Spleen (tissue), 13 donors: Measurements from ENCODE around the gene NGB. TPM values are rescaled to one million over a fixed set of nuclear protein-coding genes. Genes with fewer than 3 reads are reported as not detected.
"Not testable (repeated sequence)": the region's sequence is repeated elsewhere in the genome, so short reads cannot be mapped to it uniquely, and the experiment has no call there.

Experiments
- DNase-seq: peaks from one replicate; pipeline ENCODE4 v3.0.0-alpha.2; 2020
- H3K27ac ChIP-seq, 8 donors: fragments of 200-600 bp; sonication (generic) in 7 of 8; 1 replicate in 4 of 8; 2 replicates in 4 of 8; pipeline versions ENCODE4 v1.5.0 to v1.8.0; 2016 to 2021; ENCODE audit warnings: inconsistent platforms in 4 of 8, mild to moderate bottlenecking in 4 of 8, moderate library complexity in 1 of 8
- H3K27me3 ChIP-seq, 7 donors: fragments of 200-600 bp; sonication (generic) in 6 of 7; replicated peaks in 1 of 7; 1 replicate in 4 of 7; 2 replicates in 3 of 7; pipeline versions ENCODE4 v1.5.0 to v1.8.0; 2016 to 2021; ENCODE audit warnings: inconsistent platforms in 3 of 7, mild to moderate bottlenecking in 1 of 7
- H3K36me3 ChIP-seq, 6 donors: fragments of 200-600 bp; sonication (generic) in 5 of 6; 1 replicate in 4 of 6; 2 replicates in 2 of 6; pipeline versions ENCODE4 v1.5.0 to v1.8.0; 2016 to 2021; ENCODE audit warnings: inconsistent platforms in 2 of 6
- H3K4me1 ChIP-seq, 6 donors: fragments of 200-600 bp; sonication (generic) in 5 of 6; 1 replicate in 3 of 6; 2 replicates in 3 of 6; pipeline versions ENCODE4 v1.5.0 to v1.8.0; 2016 to 2021; ENCODE audit warnings: inconsistent platforms in 3 of 6
- H3K4me3 ChIP-seq, 8 donors: fragments of 200-600 bp; sonication (generic) in 7 of 8; 1 replicate in 4 of 8; 2 replicates in 4 of 8; pipeline versions ENCODE4 v1.5.0 to v1.8.0; 2016 to 2021; ENCODE audit warnings: inconsistent platforms in 4 of 8, mild to moderate bottlenecking in 4 of 8, moderate library complexity in 2 of 8
- H3K9me3 ChIP-seq, 8 donors: fragments of 200-600 bp; sonication (generic) in 7 of 8; 1 replicate in 4 of 8; 2 replicates in 4 of 8; pipeline versions ENCODE4 v1.5.0 to v1.8.0; 2016 to 2021; ENCODE audit warnings: inconsistent platforms in 4 of 8
- POLR2A ChIP-seq, 3 donors: fragments of 450-650 bp; IDR thresholded peaks; one replicate each; pipeline ENCODE4 v1.5.1; 2017; ENCODE audit warnings: antibody characterized with exemption in 3 of 3, mild to moderate bottlenecking in 1 of 3
- POLR2AphosphoS5 ChIP-seq, 3 donors: sonication (generic); formaldehyde crosslinking; IDR thresholded peaks; one replicate each; pipeline ENCODE4 v1.5.1; 2017; ENCODE audit warnings: antibody characterized with exemption in 3 of 3
- WGBS, 5 donors: extraction: QIAGEN DNeasy Blood & Tissue Kit in 3 of 5; methylation state at CpG; one replicate each; pipeline versions ENCODE4 v1.1.5 to v1.1.7; 2013 to 2018; 5-methylcytosine and 5-hydroxymethylcytosine counted together
- intact Hi-C: fragments of 100-400 bp; cut with DNase I; formaldehyde crosslinking; loops from one replicate; pipeline ENCODE4 v1.15.0; 2023; ENCODE audit warnings: low total_unique reads
- long read RNA-seq, 2 donors: transcript quantifications; one replicate each; lab custom pipeline, GENCODE V29; 2026
- polyA plus RNA-seq, 3 donors: library from polyadenylated mRNA; stranded (reverse); fragments of 200-250 nt; gene quantifications; one replicate each; pipeline ENCODE4 v1.2.1, GENCODE V29; 2013
- total RNA-seq, 7 donors: library from RNA; depleted of rRNA in 3 of 7; stranded (reverse); fragments of >200 nt in 3 of 7; fragmentation: NEBNext Ultra II Directional in 4 of 7; extraction: Animal tissue kit (Norgen Biotek cat#: 25700) in 4 of 7; gene quantifications; one replicate each; pipeline versions ENCODE4 v1.1.0 to v1.2.1, GENCODE V29; 2016 to 2021
- TF ChIP-seq, protein P1 (sequence below), 11 experiments: fragments of 200-600 bp in 7 of 11; fragments of 450-650 bp in 4 of 11; sonication (generic) in 4 of 11; IDR thresholded peaks in 8 of 11; conservative IDR thresholded peaks in 3 of 11; 1 replicate in 7 of 11; 2 replicates in 4 of 11; pipeline versions ENCODE4 v1.4.0 to v1.8.0; 2016 to 2021; ENCODE audit warnings: antibody characterized with exemption in 11 of 11, inconsistent platforms in 4 of 11, mild to moderate bottlenecking in 1 of 11
- donor health status: healthy with polysubstance abuse.
- donor health status: DM: no; HTN: no; CAD: no; lungs with moderate emphysema.
- donor health status: DM: no; HTN: no; CAD: no.
- donor health status: Bipolar disorder and iron deficiency.
- donor health status: healthy.
- donor health status: DM: no; HTN: no; CAD: no.
- donor health status: DM: yes; HTN: yes; CAD: no.

The NGB gene, protein sequence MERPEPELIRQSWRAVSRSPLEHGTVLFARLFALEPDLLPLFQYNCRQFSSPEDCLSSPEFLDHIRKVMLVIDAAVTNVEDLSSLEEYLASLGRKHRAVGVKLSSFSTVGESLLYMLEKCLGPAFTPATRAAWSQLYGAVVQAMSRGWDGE
- total RNA-seq (not detected), polyA plus RNA-seq (not detected)
- long read RNA-seq, donor 1 = 0 reads
- long read RNA-seq, donor 2 = 0 reads

DNA sequence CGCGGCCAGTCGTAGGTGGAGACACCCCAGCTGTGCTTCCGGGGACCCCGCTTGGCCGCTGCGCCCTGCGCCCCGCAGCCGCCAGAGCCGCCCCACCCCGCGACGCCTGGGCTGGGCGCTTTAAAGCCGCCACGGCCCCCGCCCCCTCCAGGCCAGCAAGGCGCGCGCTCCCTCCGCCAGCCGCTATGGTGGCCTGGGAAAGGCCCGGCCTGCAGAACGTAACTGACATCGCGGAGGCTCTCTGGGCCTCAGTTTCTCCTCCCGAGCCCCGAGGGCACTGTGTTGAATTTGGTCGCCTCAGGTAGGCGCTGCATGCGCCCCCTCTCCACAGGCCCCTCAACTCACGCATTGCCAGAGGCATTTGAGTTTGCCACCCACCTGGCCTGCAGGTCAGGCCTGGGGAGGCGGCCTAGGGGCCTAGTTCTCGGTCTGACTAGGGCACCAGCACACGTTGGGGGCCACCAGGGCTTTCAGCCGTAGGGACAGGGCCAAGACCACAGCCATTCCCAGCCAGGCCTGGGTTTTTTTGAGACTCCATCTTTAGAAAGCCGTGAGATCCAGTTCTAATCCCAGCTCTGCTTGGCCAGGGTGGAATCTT, at the start of gene NGB:
TSS of gene NGB (minus strand) at position 94 of the 598 bp plus-strand sequence. CDS start 269 bp downstream, outside the sequence.
- intact Hi-C loops = no loop called here
- TF ChIP-seq, protein P1, sequence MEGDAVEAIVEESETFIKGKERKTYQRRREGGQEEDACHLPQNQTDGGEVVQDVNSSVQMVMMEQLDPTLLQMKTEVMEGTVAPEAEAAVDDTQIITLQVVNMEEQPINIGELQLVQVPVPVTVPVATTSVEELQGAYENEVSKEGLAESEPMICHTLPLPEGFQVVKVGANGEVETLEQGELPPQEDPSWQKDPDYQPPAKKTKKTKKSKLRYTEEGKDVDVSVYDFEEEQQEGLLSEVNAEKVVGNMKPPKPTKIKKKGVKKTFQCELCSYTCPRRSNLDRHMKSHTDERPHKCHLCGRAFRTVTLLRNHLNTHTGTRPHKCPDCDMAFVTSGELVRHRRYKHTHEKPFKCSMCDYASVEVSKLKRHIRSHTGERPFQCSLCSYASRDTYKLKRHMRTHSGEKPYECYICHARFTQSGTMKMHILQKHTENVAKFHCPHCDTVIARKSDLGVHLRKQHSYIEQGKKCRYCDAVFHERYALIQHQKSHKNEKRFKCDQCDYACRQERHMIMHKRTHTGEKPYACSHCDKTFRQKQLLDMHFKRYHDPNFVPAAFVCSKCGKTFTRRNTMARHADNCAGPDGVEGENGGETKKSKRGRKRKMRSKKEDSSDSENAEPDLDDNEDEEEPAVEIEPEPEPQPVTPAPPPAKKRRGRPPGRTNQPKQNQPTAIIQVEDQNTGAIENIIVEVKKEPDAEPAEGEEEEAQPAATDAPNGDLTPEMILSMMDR (IDR thresholded peaks at IDR 0.05 in 8 of 11, conservative IDR thresholded peaks at IDR 0.05 in 3 of 11) = no peak
- TF ChIP-seq POLR2AphosphoS5 (IDR thresholded peaks at IDR 0.05) = no peak
- no peak for TF ChIP-seq POLR2A (IDR thresholded peaks at IDR 0.05)
- Histone ChIP-seq H3K4me1 (peaks cover 0 to 17% (median 10%) of the 10 kb centered on the region in 6 donors), H3K36me3 (peaks cover 0 to 14% (median 0%) of the 10 kb centered on the region in 6 donors), H3K4me3 (peak within 1 kb of the TSS in 2 of 8 donors; percentile 3 to 28), H3K27ac (no peak within 1 kb of the TSS), H3K27me3 (peaks cover 0 to 53% (median 21%) of the 10 kb centered on the region in 7 donors), H3K9me3 (peaks cover 0 to 10% (median 4%) of the 10 kb centered on the region in 8 donors)
- 20 to 48% (median 29%) methylated on average over 13 to 38 of the region's 38 CpGs for WGBS, 5 donors
- peak; percentile 21 for DNase-seq

DNA sequence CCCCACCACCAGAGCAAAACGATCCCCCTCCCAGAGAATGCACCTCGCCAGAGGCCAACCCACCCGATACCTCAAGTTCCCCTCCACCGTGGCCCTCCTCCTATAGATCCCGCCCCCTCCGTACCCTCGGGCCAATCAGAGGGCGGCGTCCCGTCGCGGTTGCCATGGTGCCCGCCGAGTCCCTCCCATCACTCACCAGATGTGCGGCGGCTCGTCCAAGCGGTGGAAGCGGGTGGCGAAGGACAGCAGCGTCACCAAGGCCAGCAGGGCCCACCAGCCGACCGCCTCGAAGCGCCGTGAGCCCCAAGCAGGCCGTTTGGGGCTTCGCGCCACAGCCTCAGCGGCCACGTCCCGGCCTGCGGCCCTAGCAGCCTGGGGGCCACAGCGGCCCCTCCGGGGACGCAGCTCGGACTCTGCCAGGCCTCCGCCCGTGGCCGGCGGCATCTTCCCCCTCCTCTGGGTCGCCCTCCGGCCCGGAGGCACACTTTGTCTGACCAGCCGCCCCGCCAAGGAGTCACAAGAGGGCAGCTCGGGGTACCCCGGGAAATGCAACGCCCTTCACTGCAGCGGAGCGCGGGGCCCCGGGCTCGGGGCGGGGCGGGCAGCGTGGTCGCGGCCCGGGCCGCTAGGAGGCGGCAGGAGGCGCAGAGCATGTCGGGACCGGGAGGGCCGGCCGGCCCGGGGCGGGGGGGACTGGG, 49.4 kb upstream of the NGB start, which contains the start of gene POMT2:
TSS of gene POMT2 (minus strand) at position 646 of the 698 bp plus-strand sequence. CDS start at position 444, 202 bp downstream.
- 0 to 3% (median 1%) methylated on average over 20 to 69 of the region's 69 CpGs for WGBS, 5 donors
- TF ChIP-seq POLR2A (IDR thresholded peaks at IDR 0.05) = peak in 1 of 3 donors; percentile 33
- TF ChIP-seq, protein P1 (IDR thresholded peaks at IDR 0.05 in 8 of 11, conservative IDR thresholded peaks at IDR 0.05 in 3 of 11) = peak in 10 of 11 experiments; percentile 18 to 75 (median 58)
- TF ChIP-seq POLR2AphosphoS5 (IDR thresholded peaks at IDR 0.05) = peak; percentile 86 to 91 (median 87)
- Histone ChIP-seq H3K4me1 (peaks cover 11 to 36% (median 19%) of the 10 kb centered on the region in 6 donors), H3K4me3 (peak within 1 kb of the TSS; percentile 86 to 100 (median 100)), H3K36me3 (no peaks in the 10 kb centered on the region), H3K27me3 (no peaks in the 10 kb centered on the region), H3K9me3 (no peaks in the 10 kb centered on the region), H3K27ac (peak within 1 kb of the TSS; percentile 95 to 99 (median 96))
- DNase-seq = peak; percentile 98
- intact Hi-C loops = no loop called here

DNA sequence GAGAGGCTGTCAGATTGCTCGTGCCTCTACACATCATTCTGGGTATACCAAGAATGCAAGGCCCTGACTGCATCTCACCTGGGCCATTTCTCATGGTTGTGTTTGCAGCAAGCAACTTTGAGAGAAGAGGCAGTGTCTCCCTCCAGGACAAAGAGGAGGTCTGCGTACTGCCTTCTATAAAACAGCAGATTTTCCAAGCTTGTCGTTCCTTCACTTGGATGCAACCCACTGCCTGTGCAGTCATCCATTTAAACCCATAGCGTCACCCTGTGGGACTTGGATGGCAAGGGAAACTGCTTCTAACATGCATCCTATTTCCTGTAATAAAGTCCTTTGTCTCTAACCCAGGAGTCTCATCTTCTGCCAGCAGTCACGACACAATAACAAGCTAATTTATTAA, 48.4 kb upstream of the NGB start:
- H3K36me3 ChIP-seq = no peaks in the 10 kb centered on the region
- intact Hi-C loops = loop anchor here (10.0 kb wide), 1 partner anchor 445 kb away; no protein-coding TSS in a partner anchor
- peak overlapping the region in 1 of 8 donors; percentile 97 for H3K27ac ChIP-seq
- no peak overlapping the region for H3K4me3 ChIP-seq
- H3K4me1 ChIP-seq = peaks cover 11 to 38% (median 19%) of the 10 kb centered on the region in 6 donors
- H3K27me3 ChIP-seq = no peaks in the 10 kb centered on the region
- WGBS, 5 donors = 71 to 86% (median 76%) methylated on average over 5 of the region's 5 CpGs
- H3K9me3 ChIP-seq = no peaks in the 10 kb centered on the region
- DNase-seq = no peak
- TF ChIP-seq, protein P1 (IDR thresholded peaks at IDR 0.05 in 8 of 11, conservative IDR thresholded peaks at IDR 0.05 in 3 of 11) = no peak
- no peak for TF ChIP-seq POLR2A (IDR thresholded peaks at IDR 0.05)

DNA sequence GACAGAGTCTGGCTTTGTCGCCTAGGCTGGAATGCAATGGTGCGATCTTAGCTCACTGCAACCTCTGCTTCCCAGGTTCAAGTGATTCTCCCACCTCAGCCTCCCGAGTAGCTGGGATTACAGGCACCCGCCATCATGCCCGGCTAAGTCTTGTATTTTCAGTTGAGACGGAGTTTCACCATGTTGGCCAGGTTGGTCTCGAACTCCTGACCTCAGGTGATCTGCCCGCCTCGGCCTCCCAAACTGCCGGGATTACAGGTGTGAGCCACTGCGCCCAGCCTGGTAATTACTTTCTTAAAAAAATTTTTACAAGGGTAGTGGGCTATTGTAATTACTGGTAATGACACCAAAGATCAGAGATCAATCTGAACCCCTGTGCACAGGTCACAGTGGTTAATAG, 47.8 kb upstream of the NGB start:
- WGBS, 5 donors = 95 to 99% (median 96%) methylated on average over 11 of the region's 11 CpGs
- intact Hi-C loops = loop anchor here (10.0 kb wide), 1 partner anchor 444 kb away; no protein-coding TSS in a partner anchor
- H3K27ac ChIP-seq, H3K4me3 ChIP-seq, H3K9me3 ChIP-seq, H3K36me3 ChIP-seq, DNase-seq, H3K27me3 ChIP-seq: not testable (repeated sequence)
- H3K4me1 ChIP-seq = peaks cover 11 to 38% (median 19%) of the 10 kb centered on the region in 6 donors
